ENCODE results near the gene ZSCAN2. TPM values are rescaled to one million over a fixed set of nuclear protein-coding genes. Genes with fewer than 3 reads are reported as not detected.
A peak's percentile ranks its signal among the peaks of the same experiment; 100 is the strongest.
"Not testable (repeated sequence)": the region's sequence is repeated elsewhere in the genome, so short reads cannot be mapped to it uniquely, and the experiment has no call there.

Gene ZSCAN2
- total RNA-seq: 9.0 TPM

DNA sequence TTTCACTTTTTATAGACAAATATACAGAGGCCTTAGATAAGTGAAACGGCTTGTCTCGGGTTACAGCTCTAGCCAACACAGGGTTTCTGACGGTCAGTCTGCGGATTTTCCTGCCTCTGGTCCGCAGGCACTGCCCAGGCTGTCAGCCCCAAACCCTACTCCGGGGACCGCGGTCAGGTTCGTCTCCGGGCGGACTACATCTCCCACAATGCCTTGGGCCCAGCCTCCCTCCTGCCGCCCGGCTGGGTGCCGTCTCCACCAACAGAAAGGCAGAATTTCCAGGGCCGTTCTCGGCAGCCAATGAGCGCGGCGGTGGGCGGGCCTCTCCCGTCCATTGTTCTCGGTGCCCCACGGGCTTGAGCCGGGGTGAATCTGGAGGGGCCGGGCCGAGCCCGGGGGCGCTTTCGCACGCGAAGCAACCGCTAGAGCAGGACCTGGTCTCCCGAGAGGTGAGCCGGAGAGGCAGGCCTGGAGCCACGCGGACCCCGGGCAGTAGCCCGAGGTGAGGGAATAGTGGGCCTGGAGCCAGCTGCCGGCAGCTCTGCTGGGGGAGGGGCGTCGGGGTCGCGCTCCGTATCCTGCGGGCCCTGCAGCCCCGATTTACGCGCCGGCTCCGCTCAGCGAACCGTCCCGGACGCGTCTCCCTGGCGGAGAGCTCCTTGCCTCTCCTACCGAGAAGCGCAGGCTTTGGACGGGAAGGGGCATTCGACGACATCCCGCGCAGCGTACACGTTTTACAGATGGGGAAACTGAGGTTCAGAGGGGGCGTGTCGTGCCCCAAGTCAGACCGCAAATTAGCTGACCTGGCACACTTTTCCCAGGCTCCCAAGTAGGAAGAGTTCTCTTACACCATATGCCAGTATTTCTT, at the start of gene ZSCAN2:
Gene ZSCAN2, plus strand, starts transcription at position 323 of the 868 bp plus-strand sequence. CDS start 2,919 bp downstream, outside the sequence.
- DNase-seq (ENCODE audit: low spot score): peak; percentile 96

DNA sequence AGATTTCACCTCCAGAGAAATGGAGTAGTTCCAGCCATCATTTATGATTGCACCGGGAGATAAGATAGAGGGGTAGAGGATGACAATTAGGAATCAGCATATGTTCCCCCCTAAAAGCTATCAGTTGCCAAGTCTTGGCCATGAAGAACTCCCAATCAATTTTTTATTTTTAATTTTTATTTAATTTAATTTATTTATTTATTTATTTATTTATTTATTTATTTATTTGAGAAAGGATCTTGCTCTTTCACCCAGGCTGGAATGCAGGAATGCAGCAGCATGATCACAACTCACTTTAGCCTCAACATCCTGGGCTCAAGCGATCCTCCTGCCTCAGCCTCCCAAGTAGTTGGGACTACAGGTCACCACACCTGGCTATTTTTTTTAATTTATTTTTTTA, 49.2 kb upstream of the ZSCAN2 start:
- DNase-seq (ENCODE audit: low spot score): not testable (repeated sequence)

DNA sequence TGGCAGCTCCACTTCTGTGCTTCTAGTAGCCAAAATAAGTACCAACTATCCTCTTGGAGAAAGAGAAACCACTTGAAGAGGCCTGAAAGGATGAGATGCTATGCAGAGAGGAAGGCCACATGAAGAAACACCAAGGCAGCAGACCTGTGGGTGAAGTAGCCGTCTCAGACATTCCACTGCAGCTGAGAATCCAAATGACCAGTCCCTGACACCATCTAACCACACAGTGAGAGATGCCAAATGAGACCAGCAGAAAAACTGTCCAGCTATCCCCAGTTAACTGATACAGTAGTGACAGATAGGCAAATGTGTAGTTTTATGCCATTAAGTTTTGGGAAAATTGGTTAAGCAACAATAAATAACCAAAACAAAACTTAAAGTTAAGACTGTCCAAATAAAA, 47.9 kb upstream of the ZSCAN2 start:
- no peak for DNase-seq (ENCODE audit: low spot score)

DNA sequence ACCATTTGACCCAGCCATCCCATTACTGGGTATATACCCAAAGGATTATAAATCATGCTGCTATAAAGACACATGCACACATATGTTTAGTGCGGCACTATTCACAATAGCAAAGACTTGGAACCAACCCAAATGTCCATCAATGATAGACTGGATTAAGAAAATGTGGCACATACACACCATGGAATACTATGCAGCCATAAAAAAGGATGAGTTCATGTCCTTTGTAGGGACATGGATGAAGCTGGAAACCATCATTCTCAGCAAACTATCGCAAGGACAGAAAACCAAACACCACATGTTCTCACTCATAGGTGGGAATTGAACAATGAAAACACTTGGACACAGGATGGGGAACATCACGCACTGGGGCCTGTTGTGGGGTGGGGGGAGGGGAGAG, 44.1 kb upstream of the ZSCAN2 start:
- not testable (repeated sequence) for DNase-seq (ENCODE audit: low spot score)

DNA sequence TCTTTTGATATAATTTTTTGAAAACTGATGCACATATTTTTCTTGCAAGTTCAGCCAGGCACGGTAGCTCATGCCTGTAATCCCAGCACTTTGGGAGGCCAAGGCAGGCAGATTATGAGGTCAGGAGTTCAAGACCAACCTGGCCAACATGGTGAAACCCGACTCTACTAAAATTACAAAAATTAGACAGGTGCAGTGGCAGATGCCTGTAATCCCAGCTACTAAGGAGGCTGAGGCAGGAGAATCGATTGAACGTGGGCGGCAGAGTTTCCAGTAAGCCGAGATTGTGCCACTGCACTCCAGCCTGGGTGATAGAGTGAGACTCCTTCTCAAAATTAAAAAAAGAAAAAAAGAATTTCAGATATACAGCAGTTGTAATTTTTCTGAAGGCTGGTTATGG, 32.8 kb upstream of the ZSCAN2 start:
- DNase-seq (ENCODE audit: low spot score): not testable (repeated sequence)

DNA sequence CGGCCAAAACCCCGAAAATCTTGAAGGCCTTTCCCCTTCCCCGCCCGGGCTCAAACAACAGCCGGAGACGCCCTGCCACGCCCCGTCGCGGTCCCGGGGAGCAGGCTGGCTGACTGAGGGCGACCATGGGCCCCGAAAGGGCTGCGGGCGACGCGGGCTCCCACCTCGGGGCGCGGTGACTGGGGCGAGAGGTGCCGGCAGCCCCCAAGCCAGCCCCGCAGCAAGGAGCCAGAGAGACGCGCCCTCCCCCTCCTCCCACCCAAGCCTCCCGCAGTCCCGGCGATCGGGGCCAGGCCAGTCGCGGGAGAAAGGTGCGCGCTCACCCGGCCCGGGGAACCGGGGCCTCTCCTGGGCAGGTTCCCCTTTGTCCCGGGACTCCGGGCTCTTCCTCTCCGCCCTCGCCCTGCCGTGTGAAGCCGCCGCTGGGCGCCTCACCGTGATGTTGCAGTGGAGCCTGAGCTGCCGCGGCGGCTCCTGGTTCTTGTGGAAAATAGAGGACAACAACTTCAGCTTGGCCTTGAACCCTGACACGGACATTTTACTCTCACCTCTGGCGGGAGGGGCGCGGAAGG, 30.6 kb upstream of the ZSCAN2 start:
- DNase-seq (ENCODE audit: low spot score): peak; percentile 62

DNA sequence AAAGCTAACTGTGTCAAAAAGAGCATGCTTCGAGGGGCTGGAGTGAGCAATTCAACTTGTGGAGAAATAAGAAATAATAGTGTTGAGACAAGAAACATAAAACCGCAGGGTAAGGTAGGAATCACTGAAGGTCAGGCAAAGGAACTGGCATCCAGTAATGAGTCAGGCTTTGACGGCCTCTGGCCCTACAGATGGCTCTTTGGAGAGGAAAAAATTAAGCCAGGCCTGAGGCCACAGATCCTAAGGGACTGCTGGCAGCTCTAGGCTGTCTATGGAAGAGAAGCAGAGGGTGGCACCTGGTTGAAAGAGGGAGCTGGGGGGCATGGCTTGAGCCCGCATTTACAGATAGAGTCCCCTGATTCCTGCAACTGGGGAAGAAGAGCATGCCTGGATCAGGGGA, 28.6 kb upstream of the ZSCAN2 start:
- no peak for DNase-seq (ENCODE audit: low spot score)

DNA sequence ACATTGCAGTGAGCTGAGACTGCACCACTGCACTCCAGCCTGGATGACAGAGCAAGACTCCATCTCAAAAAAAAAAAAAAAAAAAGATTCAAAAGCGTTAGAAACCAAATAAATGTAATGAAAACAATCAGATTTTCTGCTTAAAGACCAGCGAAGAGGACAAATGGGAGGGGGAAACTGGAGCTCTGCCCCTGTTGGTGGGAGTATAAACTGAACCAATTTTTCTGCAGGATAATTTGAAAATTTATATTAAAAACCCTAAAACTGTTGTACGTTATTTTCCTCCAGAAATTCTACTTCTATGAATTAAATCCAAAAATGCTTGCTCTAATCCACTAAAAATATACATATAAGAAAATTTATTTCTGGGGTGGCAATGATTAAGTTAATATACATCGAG, 25.3 kb upstream of the ZSCAN2 start:
- DNase-seq (ENCODE audit: low spot score): no peak

DNA sequence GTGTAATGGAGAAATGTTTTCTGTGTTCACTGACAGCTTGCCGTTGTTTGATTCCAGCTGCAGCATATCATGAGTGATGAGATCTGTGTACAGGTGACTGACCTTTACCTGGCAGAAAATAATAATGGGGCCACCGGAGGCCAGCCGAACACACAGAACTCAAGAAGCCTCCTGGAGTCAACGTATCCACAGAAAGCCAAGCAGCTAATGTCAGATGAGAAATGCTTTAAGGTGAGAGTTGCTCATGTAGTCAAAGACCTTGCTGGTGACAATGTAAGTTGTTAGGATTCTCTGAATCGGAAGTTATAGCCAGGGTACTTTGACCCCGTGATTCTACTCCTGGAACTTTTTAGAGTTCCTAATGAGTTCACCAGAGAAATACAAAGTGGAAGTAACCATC, 22.9 kb upstream of the ZSCAN2 start:
- not testable (repeated sequence) for DNase-seq (ENCODE audit: low spot score)

DNA sequence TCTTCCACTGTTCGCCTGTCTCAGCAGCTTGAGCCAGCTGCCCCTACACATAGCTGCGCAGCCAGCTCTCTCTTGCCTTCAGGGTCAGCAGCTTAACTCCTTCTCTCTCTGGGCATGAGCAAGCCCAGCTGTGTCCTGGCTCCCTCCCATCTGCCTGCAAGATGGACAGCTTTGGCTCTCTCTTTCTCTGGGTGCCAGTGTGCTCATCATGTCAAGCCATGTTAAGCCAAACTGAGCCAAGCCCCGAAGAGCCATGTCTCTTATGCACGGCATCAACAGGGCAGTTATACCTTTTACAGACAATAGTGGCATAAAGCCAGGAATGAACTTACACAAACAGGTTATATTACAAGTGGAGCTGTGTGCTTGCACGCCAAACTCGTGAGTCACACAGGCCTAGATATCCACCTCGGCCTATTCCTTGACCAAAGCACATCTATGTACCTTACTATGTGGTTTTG, 21.5 kb upstream of the ZSCAN2 start:
- peak; percentile 57 for DNase-seq (ENCODE audit: low spot score)

DNA sequence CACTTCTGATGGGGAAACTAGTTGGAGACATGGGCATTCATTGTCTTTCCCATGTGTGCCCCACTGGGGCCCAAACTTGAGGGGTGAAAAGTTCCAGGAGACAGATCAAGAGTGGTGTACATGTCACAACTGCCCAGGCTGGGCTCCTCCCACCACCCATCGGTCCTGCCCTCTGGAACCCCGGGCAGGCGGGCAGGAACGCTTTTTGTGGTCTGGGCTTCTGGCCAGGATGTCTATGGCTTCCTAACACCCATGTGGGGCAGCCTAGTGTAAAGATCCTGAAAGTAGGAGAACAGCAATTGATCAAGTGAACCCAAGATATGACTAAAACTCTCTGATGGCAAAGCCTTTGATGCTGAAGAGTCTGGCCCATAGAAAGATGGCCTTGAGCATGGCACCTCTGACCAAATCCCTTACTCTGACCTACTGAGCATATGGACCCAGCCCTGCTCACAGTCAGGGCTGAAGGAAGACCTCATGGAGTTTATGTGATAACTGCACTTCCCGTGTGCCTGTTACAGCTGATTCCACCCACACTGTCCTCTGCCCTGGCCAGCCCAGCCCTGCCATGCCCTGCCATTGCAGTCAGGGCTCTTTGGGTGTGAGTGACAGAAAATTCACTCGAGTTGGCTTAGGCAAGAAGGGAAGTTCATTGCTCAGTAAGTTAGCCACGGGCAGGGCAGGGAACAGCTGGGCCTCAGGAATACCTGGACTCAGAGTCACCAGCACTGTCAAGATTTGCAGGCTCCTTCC, 19.0 kb upstream of the ZSCAN2 start:
- DNase-seq (ENCODE audit: low spot score): not testable (repeated sequence)

DNA sequence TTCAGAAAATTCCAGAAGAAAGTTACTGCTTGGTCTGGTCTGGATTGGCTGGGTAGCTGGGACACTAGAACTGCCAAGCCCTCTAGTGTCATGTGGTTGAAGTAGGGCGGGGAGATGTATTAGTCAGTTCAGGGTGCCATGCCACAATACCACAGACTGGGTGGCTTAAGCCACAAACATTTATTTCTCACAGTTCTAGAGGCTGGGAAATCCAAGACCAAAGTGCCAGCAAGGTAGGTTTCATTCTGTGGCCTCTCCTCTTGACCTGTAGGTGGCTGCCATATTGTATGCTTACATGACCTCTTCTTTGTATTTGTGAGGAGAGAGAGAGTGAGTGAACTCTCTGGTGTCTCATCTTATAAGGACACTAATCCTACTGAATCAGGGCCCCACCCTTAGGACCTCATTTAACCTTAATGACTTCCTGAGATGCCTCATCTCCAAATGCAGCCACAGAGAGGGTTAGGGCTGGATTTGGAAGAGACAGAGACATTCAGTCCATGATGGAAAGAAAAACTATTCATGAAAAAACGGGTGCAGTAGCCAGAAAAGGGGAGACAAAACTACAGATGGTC, 18.1 kb upstream of the ZSCAN2 start:
- DNase-seq (ENCODE audit: low spot score): no peak

DNA sequence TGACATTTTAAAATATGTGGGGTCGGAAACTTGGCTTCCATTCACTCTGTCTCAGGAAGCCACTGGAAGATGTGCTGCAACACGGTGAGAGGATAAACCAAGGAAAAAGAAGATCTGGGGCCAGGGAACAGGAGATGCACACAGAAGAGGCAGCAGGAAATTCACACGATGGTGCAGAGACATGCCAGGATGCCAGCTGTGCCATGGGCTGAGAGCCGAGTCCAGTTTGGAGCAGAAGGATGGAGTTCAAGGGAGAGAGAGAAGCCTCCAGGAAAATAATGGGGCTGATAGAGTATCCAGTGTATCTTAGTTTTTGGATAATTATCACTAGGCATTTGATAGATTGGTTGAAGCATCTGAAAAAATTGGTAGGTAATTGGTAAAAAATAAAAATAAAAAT, 16.9 kb upstream of the ZSCAN2 start:
- DNase-seq (ENCODE audit: low spot score): not testable (repeated sequence)

DNA sequence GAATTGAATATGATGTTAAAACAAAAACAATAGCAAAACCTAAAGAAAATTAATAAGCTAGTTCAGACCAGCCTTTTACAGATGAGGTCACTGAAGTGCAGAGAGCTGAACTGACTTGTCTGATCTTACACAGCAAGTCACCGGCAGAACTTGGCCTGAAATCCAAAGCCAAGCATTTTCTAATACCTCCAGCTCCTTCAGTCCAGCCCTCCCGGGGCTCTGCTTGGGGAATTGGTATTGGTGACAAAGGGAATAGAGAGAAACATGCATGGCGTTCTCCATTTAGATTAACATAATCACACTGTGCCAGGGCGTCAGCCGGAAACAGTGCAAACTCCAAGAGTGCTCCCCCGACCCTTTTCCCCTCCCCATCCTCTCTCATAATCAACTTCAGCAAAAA, 14.1 kb upstream of the ZSCAN2 start:
- DNase-seq (ENCODE audit: low spot score): no peak

DNA sequence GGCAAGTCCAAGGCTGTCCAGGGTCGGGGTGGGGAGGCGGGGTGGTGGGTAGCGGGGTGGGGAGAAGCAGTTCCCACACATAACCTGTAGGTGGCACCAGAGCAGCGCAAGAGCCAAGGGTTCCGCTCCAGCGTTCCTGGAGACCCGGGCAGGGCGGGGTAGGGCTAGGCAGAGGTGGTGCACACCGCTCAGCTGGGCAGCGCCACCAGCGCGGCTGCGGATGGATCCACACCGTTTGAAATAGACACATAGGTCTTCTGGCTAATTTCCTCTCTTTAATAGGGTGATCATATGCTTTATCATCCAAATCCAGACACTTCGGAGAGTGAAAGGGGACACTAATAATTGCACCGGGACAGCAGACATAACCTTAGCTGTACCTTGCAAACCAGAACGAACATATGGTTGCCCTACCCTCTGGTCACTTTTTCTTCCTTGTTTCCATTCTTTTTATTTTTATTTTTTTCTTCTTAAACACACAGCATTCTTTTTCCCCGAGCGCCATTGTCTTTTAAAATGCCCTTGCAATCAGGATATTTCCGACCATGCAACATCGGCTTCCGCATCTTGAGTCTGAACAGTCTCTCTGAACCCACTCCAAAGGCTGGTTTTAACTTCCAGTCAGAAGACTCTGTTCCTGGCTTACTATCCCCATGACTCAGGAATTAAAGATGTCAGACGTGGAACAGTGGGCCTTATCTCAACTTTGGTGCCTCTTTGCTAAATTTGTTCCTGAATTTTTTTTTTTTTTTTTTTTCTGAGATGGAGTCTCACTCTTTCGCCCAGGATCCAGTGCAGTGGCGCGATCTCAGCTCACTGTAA, 12.5 kb upstream of the ZSCAN2 start:
- DNase-seq (ENCODE audit: low spot score): peak; percentile 86

DNA sequence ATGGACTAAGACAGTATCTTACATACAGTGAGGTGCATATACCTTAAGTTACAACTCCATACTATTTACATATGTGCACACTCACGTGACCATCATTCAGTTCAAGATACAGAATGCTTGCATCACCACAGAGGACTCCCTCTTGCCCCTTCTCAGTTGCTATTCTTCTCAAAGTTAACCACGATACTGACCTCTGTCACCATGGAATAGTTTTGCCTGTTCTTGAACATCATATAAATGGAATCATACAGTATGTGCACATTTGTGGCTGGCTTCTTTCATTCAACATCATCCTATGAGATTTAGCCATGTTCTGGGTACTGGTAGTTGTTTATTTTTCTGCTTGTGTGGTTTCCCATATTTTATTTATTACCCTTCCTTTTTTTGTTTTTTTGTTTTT, 10.4 kb upstream of the ZSCAN2 start:
- no peak for DNase-seq (ENCODE audit: low spot score)

DNA sequence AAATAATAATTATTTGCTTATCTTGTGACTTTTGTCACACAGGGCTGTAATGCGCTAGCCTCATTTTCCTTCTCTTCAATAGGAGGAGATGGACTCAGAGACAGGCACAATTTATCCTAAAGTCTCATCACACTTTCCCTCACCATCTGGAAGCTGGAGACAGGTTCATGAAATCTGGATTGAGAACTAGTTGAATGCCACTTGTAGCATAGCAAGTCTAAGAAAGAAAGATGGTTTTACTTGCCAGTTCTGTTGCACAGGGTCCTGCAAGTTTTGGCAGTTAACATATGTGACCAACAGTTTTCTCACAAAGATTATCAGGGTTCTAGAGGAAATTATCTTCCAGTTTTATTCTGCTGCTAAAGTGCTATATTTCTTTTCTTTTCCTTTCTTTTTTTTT, 9.0 kb upstream of the ZSCAN2 start:
- no peak for DNase-seq (ENCODE audit: low spot score)

DNA sequence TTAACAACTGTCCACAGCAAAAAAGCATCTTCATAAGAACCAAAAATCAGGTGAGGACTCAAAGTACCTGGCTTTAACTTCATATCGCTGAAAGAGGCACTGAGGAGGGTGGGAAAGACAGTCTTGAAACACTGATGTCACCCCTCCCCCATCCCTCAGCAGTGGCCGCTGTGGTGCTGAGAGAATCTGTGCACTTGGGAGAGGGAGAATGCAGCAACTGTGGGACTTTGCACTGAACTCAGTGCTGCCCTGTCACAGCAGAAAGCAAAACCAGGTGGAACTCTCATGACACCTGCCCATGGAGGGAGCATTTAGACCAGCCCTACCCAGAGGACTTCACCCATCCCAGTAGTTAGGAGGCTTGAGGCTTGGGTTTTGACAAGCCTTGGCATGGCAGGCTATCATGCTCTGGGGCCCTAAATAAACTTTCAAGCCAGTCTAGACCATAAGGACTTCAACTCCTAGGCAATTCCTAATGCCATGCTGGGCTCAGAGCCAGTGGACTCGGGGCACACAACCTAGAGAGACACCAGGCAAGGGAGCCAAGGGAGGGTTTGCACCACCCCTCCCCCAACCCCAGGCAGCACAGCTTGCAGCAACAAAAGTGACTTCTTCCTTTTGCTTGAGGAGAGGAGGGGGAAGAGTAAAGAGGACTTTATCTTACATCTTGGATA, 6.1 kb upstream of the ZSCAN2 start:
- no peak for DNase-seq (ENCODE audit: low spot score)

DNA sequence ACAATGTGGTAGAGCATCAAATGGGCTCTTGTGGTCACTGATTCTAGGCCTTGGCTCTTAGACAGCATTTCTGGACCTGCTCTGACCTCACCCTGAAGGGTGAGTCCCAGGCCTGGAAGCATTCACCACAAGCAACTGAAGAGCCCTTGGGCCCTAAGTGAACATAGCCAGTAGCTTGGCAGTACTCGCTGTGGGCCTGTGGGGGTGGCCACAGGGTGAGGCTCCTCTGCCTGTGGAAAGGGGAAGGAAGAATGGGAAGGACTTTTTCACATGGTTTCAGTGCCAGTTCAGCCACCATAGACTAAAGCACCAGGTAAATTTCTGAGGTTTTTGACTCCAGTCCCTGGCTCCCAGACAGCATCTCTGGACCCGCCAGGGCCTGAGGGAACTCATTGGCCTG, 5.1 kb upstream of the ZSCAN2 start:
- no peak for DNase-seq (ENCODE audit: low spot score)

DNA sequence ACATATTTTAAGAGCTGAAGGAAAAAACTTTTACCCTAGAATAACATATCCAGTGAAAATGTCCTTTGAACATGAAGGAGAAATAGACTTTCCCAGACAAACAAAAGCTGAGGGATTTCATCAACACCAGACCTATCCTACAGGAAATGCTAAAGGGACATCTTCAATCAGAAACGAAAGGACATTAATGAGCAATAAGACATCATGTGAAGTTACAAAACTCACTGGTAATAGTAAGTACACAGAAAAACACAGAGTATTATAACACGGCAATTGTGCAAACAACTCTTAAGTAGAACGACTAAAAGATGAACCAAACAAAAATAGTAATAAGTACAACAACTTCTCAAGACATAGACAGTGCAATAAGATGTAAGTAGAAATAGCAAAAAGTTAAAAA, 3.5 kb upstream of the ZSCAN2 start:
- no peak for DNase-seq (ENCODE audit: low spot score)

DNA sequence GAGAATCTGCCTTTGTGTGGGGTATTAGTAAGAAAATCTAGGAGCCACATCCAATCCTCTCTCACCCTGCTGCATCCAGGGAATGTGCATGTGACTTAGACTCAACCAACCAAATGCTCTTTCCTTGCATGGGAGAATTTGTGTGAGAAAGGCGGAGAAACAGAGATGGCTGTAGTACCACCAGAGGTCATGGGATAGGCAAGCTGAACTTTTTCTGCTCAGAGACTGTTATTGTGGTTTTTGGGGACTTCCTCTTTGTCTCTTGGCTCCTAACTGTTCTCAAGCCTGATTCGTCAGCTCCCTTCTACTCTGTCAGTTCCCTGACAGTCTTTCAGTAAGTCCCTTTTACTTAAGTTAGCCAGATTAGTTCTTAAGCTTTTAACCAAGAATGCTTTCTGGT, 2.6 kb upstream of the ZSCAN2 start:
- no peak for DNase-seq (ENCODE audit: low spot score)
